GM10847 (cell line): ENCODE results near the gene CBX7.

ENCODE experiments used
- POLR2A ChIP-seq: IDR thresholded peaks from 2 replicates; pipeline ENCODE4 v1.6.1; 2011; ENCODE audit not compliant: insufficient read length; ENCODE audit errors: extremely low read depth

Gene CBX7

GRCh38 chr22:39097098-39098020 is 55.1 kb downstream of the CBX7 start, which contains the start of gene APOBEC3H:
TSS of gene APOBEC3H (plus strand) at chr22:39097244. CDS start at chr22:39100279, 3,035 bp downstream.
- TF ChIP-seq POLR2A = peak; percentile 21

- TF ChIP-seq POLR2A = no peak
Measured at GRCh38 chr22:39095971-39096370, 56.5 kb downstream of the CBX7 start.

GRCh38 chr22:39094717-39095389 is 57.6 kb downstream of the CBX7 start:
- TF ChIP-seq POLR2A = no peak

GRCh38 chr22:39092111-39092862 is 60.2 kb downstream of the CBX7 start:
- TF ChIP-seq POLR2A = no peak

- no peak for TF ChIP-seq POLR2A
Measured at GRCh38 chr22:39091126-39092081, 61.1 kb downstream of the CBX7 start.

- no peak for TF ChIP-seq POLR2A
Measured at GRCh38 chr22:39090426-39091064, 61.9 kb downstream of the CBX7 start.

GRCh38 chr22:39089928-39090327 is 62.6 kb downstream of the CBX7 start:
- TF ChIP-seq POLR2A = no peak

- TF ChIP-seq POLR2A = no peak
Measured at GRCh38 chr22:39088685-39089032, 63.8 kb downstream of the CBX7 start.

- no peak for TF ChIP-seq POLR2A
Measured at GRCh38 chr22:39087881-39088684, 64.4 kb downstream of the CBX7 start.

- TF ChIP-seq POLR2A = no peak
Measured at GRCh38 chr22:39087098-39087497, 65.4 kb downstream of the CBX7 start.

- TF ChIP-seq POLR2A = no peak
Measured at GRCh38 chr22:39084666-39085065, 67.8 kb downstream of the CBX7 start.

- TF ChIP-seq POLR2A = no peak
Measured at GRCh38 chr22:39083212-39084165, 69.0 kb downstream of the CBX7 start.

- no peak for TF ChIP-seq POLR2A
Measured at GRCh38 chr22:39081598-39081997, 70.9 kb downstream of the CBX7 start.
